HepG2 (cell line): ENCODE measurements around the gene ASMT. TPM values are rescaled to one million over a fixed set of nuclear protein-coding genes. Genes with fewer than 3 reads are reported as not detected.
A peak's percentile ranks its signal among the peaks of the same experiment; 100 is the strongest.

ENCODE experiments used
- ARNT ChIP-seq: fragments of 450-650 bp; IDR thresholded peaks from 2 replicates; pipeline ENCODE4 v1.6.1; 2017
- ERF ChIP-seq: IDR thresholded peaks from 2 replicates; pipeline ENCODE4 v1.6.1; 2018; ENCODE audit warnings: missing biosample characterization, missing genetic modification reagents
- FOXC1 ChIP-seq: sonication (generic); formaldehyde crosslinking; IDR thresholded peaks from 2 replicates; pipeline ENCODE4 v1.8.0; 2022; ENCODE audit warnings: mild to moderate bottlenecking, missing genetic modification reagents, borderline replicate concordance
- KDM2A ChIP-seq: sonication (generic); formaldehyde crosslinking; IDR thresholded peaks from 2 replicates; pipeline ENCODE4 v1.4.0; 2020; ENCODE audit warnings: low read depth, missing genetic modification reagents, borderline replicate concordance
- MAFK ChIP-seq, 2 experiments: IDR thresholded peaks in 1 of 2; conservative IDR thresholded peaks in 1 of 2; 2 replicates each; pipeline ENCODE4 v1.6.1; 2011; ENCODE audit warnings: improper control_type of control experiment in 2 of 2, low read length in 2 of 2
- NR0B2 ChIP-seq: sonication (generic); formaldehyde crosslinking; IDR thresholded peaks from 2 replicates; pipeline ENCODE4 v1.4.0; 2020; ENCODE audit warnings: mild to moderate bottlenecking, missing genetic modification reagents
- NR2C2 ChIP-seq: sonication (generic); formaldehyde crosslinking; IDR thresholded peaks from 2 replicates; pipeline ENCODE4 v1.4.0; 2020; ENCODE audit warnings: missing genetic modification reagents, mild to moderate bottlenecking, moderate library complexity, borderline replicate concordance
- POLR2AphosphoS5 ChIP-seq: IDR thresholded peaks from 2 replicates; pipeline ENCODE4 v1.6.1; 2012; ENCODE audit warnings: low read depth, low read length
- RERE ChIP-seq: IDR thresholded peaks from 2 replicates; pipeline ENCODE4 v1.6.1; 2016; ENCODE audit warnings: low read depth, missing genetic modification reagents, missing compliant biosample characterization
- SMAD3 ChIP-seq: sonication (generic); formaldehyde crosslinking; IDR thresholded peaks from 2 replicates; pipeline ENCODE4 v1.4.0; 2020; ENCODE audit warnings: missing genetic modification reagents
- SOX5 ChIP-seq: IDR thresholded peaks from 2 replicates; pipeline ENCODE4 v1.6.1; 2016; ENCODE audit warnings: borderline replicate concordance
- ZGPAT ChIP-seq: IDR thresholded peaks from 2 replicates; pipeline ENCODE4 v1.6.1; 2016; ENCODE audit warnings: mild to moderate bottlenecking
- ZNF556 ChIP-seq: sonication (generic); formaldehyde crosslinking; IDR thresholded peaks from 2 replicates; pipeline ENCODE4 v1.4.0; 2020; ENCODE audit warnings: mild to moderate bottlenecking, missing genetic modification reagents, borderline replicate concordance
- ZNF629 ChIP-seq: sonication (generic); formaldehyde crosslinking; conservative IDR thresholded peaks from 2 replicates; pipeline ENCODE4 v1.5.0; 2020; ENCODE audit warnings: missing genetic modification reagents
- polyA plus RNA-seq, 8 experiments: library from polyadenylated mRNA; depleted of rRNA in 3 of 8; stranded (reverse) in 7 of 8; unstranded in 1 of 8; fragments of >200 nt; fragmentation: Illumina TruSeq in 4 of 8; extraction: Trizol in 4 of 8; gene quantifications; 2 replicates each; pipeline versions ENCODE4 v1.2.1 to v1.2.3, GENCODE V29; 2011 to 2016; ENCODE audit warnings: low read depth in 4 of 8, missing spikeins in 1 of 8, mixed read lengths in 1 of 8; ENCODE audit not compliant: insufficient read depth in 1 of 8
- total RNA-seq, 5 experiments: library from RNA; depleted of rRNA; stranded (reverse); fragments of >200 nt; fragmentation: Illumina TruSeq; extraction: Trizol; gene quantifications; 2 replicates each; pipeline ENCODE4 v1.2.3, GENCODE V29; 2016; ENCODE audit warnings: low read depth in 1 of 5
- TF ChIP-seq, protein P1 (sequence below): sonication (generic); formaldehyde crosslinking; IDR thresholded peaks from 2 replicates; pipeline ENCODE4 v1.9.0; 2021; ENCODE audit warnings: mild to moderate bottlenecking, missing genetic modification reagents

ASMT gene
- total and polyA plus RNA-seq, 2 of the 13 experiments (the other 11 are each of a cell fraction or from before 2014, with no cell fraction given) = 0.04 TPM; not detected in 1

DNA sequence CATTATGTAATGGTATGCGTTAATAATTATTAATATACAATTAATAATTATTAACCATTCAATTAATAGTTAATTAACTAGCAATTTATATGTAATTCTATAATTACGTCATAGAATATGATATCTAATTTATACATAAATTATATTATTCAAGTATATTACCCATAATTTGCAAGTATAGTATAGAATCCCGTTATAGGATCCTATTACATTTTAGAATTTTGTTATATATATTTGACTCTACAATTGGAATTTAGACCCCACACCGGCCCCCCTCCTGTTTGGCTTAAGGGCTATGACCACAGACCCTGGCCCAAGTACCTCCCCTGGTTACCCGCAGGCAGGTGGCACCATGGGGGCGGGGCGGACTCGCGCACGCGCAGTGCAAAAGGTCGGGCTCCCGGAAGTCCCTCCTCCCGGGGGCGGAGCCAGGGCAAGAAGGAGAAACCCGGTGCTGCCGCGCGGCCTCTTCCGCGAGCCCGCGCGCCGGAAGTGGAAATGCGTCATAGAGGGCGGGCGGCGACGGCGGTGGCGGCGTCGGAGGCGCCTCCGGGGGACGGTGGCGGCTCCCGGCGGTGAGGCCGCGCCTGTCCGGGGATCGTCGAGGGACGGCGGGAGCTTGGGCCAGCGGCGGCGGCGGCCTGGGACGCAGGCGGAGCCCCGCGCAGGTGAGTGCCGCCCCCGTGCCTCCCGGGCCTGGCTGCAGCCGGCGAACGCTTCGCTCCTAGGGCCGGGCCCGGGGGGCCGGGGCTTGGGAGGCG, 23.6 kb upstream of the ASMT start, which contains the start of gene AKAP17A (continued):
- TF ChIP-seq RERE (CRISPR knock-in tag) (no peak), NR0B2 (CRISPR knock-in tag) (no peak), POLR2AphosphoS5 (peak; percentile 58; the same call in 1 of the 2 replicates), ZGPAT (CRISPR knock-in tag) (peak; percentile 47; the same call in 1 of the 2 replicates), NR2C2 (CRISPR knock-in tag) (peak; percentile 96), KDM2A (CRISPR knock-in tag) (peak; percentile 62; the same call in 1 of the 2 replicates), SOX5 (CRISPR knock-in tag) (no peak), ERF (CRISPR knock-in tag) (peak; percentile 69), MAFK (conservative IDR thresholded peaks at IDR 0.05 in 1 of 2, IDR thresholded peaks at IDR 0.05 in 1 of 2; ENCODE audit: low read length in 2 of 2) (no peak), ZNF629 (no peak), ARNT (no peak), FOXC1 (no peak), ZNF556 (CRISPR knock-in tag) (peak; percentile 28; the same call in 1 of the 2 replicates), SMAD3 (CRISPR knock-in tag) (no peak)
- TF ChIP-seq, protein P1, sequence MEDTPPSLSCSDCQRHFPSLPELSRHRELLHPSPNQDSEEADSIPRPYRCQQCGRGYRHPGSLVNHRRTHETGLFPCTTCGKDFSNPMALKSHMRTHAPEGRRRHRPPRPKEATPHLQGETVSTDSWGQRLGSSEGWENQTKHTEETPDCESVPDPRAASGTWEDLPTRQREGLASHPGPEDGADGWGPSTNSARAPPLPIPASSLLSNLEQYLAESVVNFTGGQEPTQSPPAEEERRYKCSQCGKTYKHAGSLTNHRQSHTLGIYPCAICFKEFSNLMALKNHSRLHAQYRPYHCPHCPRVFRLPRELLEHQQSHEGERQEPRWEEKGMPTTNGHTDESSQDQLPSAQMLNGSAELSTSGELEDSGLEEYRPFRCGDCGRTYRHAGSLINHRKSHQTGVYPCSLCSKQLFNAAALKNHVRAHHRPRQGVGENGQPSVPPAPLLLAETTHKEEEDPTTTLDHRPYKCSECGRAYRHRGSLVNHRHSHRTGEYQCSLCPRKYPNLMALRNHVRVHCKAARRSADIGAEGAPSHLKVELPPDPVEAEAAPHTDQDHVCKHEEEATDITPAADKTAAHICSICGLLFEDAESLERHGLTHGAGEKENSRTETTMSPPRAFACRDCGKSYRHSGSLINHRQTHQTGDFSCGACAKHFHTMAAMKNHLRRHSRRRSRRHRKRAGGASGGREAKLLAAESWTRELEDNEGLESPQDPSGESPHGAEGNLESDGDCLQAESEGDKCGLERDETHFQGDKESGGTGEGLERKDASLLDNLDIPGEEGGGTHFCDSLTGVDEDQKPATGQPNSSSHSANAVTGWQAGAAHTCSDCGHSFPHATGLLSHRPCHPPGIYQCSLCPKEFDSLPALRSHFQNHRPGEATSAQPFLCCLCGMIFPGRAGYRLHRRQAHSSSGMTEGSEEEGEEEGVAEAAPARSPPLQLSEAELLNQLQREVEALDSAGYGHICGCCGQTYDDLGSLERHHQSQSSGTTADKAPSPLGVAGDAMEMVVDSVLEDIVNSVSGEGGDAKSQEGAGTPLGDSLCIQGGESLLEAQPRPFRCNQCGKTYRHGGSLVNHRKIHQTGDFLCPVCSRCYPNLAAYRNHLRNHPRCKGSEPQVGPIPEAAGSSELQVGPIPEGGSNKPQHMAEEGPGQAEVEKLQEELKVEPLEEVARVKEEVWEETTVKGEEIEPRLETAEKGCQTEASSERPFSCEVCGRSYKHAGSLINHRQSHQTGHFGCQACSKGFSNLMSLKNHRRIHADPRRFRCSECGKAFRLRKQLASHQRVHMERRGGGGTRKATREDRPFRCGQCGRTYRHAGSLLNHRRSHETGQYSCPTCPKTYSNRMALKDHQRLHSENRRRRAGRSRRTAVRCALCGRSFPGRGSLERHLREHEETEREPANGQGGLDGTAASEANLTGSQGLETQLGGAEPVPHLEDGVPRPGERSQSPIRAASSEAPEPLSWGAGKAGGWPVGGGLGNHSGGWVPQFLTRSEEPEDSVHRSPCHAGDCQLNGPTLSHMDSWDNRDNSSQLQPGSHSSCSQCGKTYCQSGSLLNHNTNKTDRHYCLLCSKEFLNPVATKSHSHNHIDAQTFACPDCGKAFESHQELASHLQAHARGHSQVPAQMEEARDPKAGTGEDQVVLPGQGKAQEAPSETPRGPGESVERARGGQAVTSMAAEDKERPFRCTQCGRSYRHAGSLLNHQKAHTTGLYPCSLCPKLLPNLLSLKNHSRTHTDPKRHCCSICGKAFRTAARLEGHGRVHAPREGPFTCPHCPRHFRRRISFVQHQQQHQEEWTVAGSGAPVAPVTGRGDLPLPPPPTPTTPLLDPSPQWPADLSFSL (CRISPR knock-in tag) = no peak
